HepG2 (cell line): ENCODE results near the gene GPC6. TPM values are rescaled to one million over a fixed set of nuclear protein-coding genes. Genes with fewer than 3 reads are reported as not detected.
A peak's percentile ranks its signal among the peaks of the same experiment; 100 is the strongest.

Source experiments
- AHR ChIP-seq: IDR thresholded peaks from 2 replicates; pipeline ENCODE4 v1.6.1; 2018; ENCODE audit warnings: missing genetic modification reagents, missing compliant biosample characterization
- DR1 ChIP-seq: sonication (generic); formaldehyde crosslinking; IDR thresholded peaks from 2 replicates; pipeline ENCODE4 v1.8.0; 2021; ENCODE audit warnings: mild to moderate bottlenecking, missing genetic modification reagents, inconsistent platforms
- HES4 ChIP-seq: sonication (generic); formaldehyde crosslinking; IDR thresholded peaks from 2 replicates; pipeline ENCODE4 v1.9.0; 2021; ENCODE audit warnings: mild to moderate bottlenecking, missing genetic modification reagents, borderline replicate concordance
- HNRNPK ChIP-seq: fragments of 200-400 bp; formaldehyde crosslinking; IDR thresholded peaks from 2 replicates; pipeline ENCODE4 v1.6.1; 2018; ENCODE audit warnings: low read length, low read depth, moderate library complexity, mild to moderate bottlenecking; ENCODE audit not compliant: poor library complexity, severe bottlenecking
- MBD4 ChIP-seq: IDR thresholded peaks from 2 replicates; pipeline ENCODE4 v1.6.1; 2012; ENCODE audit warnings: low read length, inconsistent platforms, borderline replicate concordance
- MED1 ChIP-seq: sonication (generic); formaldehyde crosslinking; IDR thresholded peaks from 2 replicates; pipeline ENCODE4 v1.4.0; 2020; ENCODE audit warnings: missing genetic modification reagents
- SALL1 ChIP-seq: sonication (generic); formaldehyde crosslinking; IDR thresholded peaks from 2 replicates; pipeline ENCODE4 v1.8.0; 2022; ENCODE audit warnings: mild to moderate bottlenecking, missing genetic modification reagents
- SMYD3 ChIP-seq: sonication (generic); formaldehyde crosslinking; IDR thresholded peaks from 2 replicates; pipeline ENCODE4 v1.8.1; 2023; ENCODE audit warnings: mild to moderate bottlenecking, missing genetic modification reagents
- SOX5 ChIP-seq: IDR thresholded peaks from 2 replicates; pipeline ENCODE4 v1.6.1; 2016; ENCODE audit warnings: borderline replicate concordance
- ZNF256 ChIP-seq: sonication (generic); formaldehyde crosslinking; conservative IDR thresholded peaks from 2 replicates; pipeline ENCODE4 v1.4.0; 2020; ENCODE audit warnings: missing genetic modification reagents
- polyA plus RNA-seq, 8 experiments: library from polyadenylated mRNA; depleted of rRNA in 3 of 8; stranded (reverse) in 7 of 8; unstranded in 1 of 8; fragments of >200 nt; fragmentation: Illumina TruSeq in 4 of 8; extraction: Trizol in 4 of 8; gene quantifications; 2 replicates each; pipeline versions ENCODE4 v1.2.1 to v1.2.3, GENCODE V29; 2011 to 2016; ENCODE audit warnings: low read depth in 4 of 8, missing spikeins in 1 of 8, mixed read lengths in 1 of 8; ENCODE audit not compliant: insufficient read depth in 1 of 8
- total RNA-seq, 5 experiments: library from RNA; depleted of rRNA; stranded (reverse); fragments of >200 nt; fragmentation: Illumina TruSeq; extraction: Trizol; gene quantifications; 2 replicates each; pipeline ENCODE4 v1.2.3, GENCODE V29; 2016; ENCODE audit warnings: low read depth in 1 of 5
- TF ChIP-seq, protein P1 (sequence below): IDR thresholded peaks from 2 replicates; pipeline ENCODE4 v1.6.1; 2016
- TF ChIP-seq, protein P2 (sequence below), 2 experiments: sonication (generic) in 1 of 2; formaldehyde crosslinking in 1 of 2; IDR thresholded peaks; 2 replicates each; pipeline versions ENCODE4 v1.4.0 to v1.6.1; 2018 to 2020; ENCODE audit warnings: missing genetic modification reagents in 2 of 2, borderline replicate concordance in 1 of 2, low read depth in 1 of 2, mild to moderate bottlenecking in 1 of 2, missing biosample characterization in 1 of 2
- TF ChIP-seq, protein P3 (sequence below): sonication (generic); formaldehyde crosslinking; IDR thresholded peaks from 2 replicates; pipeline ENCODE4 v1.4.0; 2020; ENCODE audit warnings: missing genetic modification reagents, borderline replicate concordance
- TF ChIP-seq, protein P4 (sequence below): IDR thresholded peaks from 2 replicates; pipeline ENCODE4 v1.4.0; 2020; ENCODE audit warnings: mild to moderate bottlenecking, missing genetic modification reagents
- TF ChIP-seq, protein P5 (sequence below): IDR thresholded peaks from 2 replicates; pipeline ENCODE4 v1.6.1; 2018; ENCODE audit warnings: missing genetic modification reagents, mild to moderate bottlenecking, missing compliant biosample characterization

The GPC6 gene
- total and polyA plus RNA-seq, 2 of the 13 experiments (the other 11 are each of a cell fraction or from before 2014, with no cell fraction given) = 24.5 to 33.9 TPM

DNA sequence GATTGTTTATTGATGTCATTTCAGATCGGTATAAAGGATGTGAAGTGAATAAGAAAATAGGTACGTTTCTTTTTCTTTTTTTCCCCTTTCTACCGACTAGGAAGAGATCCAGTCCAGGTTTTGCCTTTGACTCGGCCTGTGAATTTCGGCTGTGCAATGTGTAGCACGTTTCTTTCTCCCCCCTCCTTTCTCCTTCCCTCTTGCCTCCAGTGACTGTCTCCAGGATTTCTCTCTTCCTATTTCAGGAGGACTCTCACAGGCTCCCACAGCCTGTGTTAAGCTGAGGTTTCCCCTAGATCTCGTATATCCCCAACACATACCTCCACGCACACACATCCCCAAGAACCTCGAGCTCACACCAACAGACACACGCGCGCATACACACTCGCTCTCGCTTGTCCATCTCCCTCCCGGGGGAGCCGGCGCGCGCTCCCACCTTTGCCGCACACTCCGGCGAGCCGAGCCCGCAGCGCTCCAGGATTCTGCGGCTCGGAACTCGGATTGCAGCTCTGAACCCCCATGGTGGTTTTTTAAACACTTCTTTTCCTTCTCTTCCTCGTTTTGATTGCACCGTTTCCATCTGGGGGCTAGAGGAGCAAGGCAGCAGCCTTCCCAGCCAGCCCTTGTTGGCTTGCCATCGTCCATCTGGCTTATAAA lies at the start of gene GPC6 (continued):
- TF ChIP-seq, protein P1, sequence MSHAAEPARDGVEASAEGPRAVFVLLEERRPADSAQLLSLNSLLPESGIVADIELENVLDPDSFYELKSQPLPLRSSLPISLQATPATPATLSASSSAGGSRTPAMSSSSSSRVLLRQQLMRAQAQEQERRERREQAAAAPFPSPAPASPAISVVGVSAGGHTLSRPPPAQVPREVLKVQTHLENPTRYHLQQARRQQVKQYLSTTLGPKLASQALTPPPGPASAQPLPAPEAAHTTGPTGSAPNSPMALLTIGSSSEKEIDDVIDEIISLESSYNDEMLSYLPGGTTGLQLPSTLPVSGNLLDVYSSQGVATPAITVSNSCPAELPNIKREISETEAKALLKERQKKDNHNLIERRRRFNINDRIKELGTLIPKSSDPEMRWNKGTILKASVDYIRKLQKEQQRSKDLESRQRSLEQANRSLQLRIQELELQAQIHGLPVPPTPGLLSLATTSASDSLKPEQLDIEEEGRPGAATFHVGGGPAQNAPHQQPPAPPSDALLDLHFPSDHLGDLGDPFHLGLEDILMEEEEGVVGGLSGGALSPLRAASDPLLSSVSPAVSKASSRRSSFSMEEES = 0 out of 2 replicates have a peak, but pooled peaks have one; percentile 15
- no peak for TF ChIP-seq ZNF256 (CRISPR knock-in tag)
- no peak for TF ChIP-seq HNRNPK
- 0 out of 2 replicates have a peak, but pooled peaks have one; percentile 17 for TF ChIP-seq DR1 (CRISPR knock-in tag)
- TF ChIP-seq, protein P2, sequence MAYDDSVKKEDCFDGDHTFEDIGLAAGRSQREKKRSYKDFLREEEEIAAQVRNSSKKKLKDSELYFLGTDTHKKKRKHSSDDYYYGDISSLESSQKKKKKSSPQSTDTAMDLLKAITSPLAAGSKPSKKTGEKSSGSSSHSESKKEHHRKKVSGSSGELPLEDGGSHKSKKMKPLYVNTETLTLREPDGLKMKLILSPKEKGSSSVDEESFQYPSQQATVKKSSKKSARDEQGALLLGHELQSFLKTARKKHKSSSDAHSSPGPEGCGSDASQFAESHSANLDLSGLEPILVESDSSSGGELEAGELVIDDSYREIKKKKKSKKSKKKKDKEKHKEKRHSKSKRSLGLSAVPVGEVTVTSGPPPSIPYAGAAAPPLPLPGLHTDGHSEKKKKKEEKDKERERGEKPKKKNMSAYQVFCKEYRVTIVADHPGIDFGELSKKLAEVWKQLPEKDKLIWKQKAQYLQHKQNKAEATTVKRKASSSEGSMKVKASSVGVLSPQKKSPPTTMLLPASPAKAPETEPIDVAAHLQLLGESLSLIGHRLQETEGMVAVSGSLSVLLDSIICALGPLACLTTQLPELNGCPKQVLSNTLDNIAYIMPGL (CRISPR knock-in tag; IDR thresholded peaks at IDR 0.05; ENCODE audit: borderline replicate concordance in 1 of 2, low read depth in 1 of 2) = peak in 1 of 2 experiments; percentile 79; a peak in 1 of 4 replicates
- TF ChIP-seq, protein P3, sequence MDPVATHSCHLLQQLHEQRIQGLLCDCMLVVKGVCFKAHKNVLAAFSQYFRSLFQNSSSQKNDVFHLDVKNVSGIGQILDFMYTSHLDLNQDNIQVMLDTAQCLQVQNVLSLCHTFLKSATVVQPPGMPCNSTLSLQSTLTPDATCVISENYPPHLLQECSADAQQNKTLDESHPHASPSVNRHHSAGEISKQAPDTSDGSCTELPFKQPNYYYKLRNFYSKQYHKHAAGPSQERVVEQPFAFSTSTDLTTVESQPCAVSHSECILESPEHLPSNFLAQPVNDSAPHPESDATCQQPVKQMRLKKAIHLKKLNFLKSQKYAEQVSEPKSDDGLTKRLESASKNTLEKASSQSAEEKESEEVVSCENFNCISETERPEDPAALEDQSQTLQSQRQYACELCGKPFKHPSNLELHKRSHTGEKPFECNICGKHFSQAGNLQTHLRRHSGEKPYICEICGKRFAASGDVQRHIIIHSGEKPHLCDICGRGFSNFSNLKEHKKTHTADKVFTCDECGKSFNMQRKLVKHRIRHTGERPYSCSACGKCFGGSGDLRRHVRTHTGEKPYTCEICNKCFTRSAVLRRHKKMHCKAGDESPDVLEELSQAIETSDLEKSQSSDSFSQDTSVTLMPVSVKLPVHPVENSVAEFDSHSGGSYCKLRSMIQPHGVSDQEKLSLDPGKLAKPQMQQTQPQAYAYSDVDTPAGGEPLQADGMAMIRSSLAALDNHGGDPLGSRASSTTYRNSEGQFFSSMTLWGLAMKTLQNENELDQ (CRISPR knock-in tag) = 0 out of 2 replicates have a peak, but pooled peaks have one; percentile 20
- 0 out of 2 replicates have a peak, but pooled peaks have one; percentile 55 for TF ChIP-seq SALL1
- TF ChIP-seq AHR (CRISPR knock-in tag) = no peak
- TF ChIP-seq HES4 (CRISPR knock-in tag) = no peak
- 0 out of 2 replicates have a peak, but pooled peaks have one; percentile 79 for TF ChIP-seq SMYD3
- TF ChIP-seq SOX5 (CRISPR knock-in tag) = peak; percentile 53; the same call in 1 of the 2 replicates
- TF ChIP-seq, protein P4, sequence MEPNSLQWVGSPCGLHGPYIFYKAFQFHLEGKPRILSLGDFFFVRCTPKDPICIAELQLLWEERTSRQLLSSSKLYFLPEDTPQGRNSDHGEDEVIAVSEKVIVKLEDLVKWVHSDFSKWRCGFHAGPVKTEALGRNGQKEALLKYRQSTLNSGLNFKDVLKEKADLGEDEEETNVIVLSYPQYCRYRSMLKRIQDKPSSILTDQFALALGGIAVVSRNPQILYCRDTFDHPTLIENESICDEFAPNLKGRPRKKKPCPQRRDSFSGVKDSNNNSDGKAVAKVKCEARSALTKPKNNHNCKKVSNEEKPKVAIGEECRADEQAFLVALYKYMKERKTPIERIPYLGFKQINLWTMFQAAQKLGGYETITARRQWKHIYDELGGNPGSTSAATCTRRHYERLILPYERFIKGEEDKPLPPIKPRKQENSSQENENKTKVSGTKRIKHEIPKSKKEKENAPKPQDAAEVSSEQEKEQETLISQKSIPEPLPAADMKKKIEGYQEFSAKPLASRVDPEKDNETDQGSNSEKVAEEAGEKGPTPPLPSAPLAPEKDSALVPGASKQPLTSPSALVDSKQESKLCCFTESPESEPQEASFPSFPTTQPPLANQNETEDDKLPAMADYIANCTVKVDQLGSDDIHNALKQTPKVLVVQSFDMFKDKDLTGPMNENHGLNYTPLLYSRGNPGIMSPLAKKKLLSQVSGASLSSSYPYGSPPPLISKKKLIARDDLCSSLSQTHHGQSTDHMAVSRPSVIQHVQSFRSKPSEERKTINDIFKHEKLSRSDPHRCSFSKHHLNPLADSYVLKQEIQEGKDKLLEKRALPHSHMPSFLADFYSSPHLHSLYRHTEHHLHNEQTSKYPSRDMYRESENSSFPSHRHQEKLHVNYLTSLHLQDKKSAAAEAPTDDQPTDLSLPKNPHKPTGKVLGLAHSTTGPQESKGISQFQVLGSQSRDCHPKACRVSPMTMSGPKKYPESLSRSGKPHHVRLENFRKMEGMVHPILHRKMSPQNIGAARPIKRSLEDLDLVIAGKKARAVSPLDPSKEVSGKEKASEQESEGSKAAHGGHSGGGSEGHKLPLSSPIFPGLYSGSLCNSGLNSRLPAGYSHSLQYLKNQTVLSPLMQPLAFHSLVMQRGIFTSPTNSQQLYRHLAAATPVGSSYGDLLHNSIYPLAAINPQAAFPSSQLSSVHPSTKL (CRISPR knock-in tag) = peak; percentile 65
- TF ChIP-seq MBD4 = no peak
- TF ChIP-seq MED1 (CRISPR knock-in tag) = peak; percentile 41
- TF ChIP-seq, protein P5, sequence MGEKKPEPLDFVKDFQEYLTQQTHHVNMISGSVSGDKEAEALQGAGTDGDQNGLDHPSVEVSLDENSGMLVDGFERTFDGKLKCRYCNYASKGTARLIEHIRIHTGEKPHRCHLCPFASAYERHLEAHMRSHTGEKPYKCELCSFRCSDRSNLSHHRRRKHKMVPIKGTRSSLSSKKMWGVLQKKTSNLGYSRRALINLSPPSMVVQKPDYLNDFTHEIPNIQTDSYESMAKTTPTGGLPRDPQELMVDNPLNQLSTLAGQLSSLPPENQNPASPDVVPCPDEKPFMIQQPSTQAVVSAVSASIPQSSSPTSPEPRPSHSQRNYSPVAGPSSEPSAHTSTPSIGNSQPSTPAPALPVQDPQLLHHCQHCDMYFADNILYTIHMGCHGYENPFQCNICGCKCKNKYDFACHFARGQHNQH (CRISPR knock-in tag) = peak; percentile 30; the same call in 1 of the 2 replicates
